ENCODE measurements around the gene NAALADL1. TPM values are rescaled to one million over a fixed set of nuclear protein-coding genes. Genes with fewer than 3 reads are reported as not detected.
A peak's percentile ranks its signal among the peaks of the same experiment; 100 is the strongest.
"Not testable (repeated sequence)": the region's sequence is repeated elsewhere in the genome, so short reads cannot be mapped to it uniquely, and the experiment has no call there.

Gene NAALADL1
- total RNA-seq, 1 donor from 2014 or later: 13.0 TPM

GRCh38 chr11:65027213-65028067 is 30.9 kb downstream of the NAALADL1 start, which contains the start of gene SNX15:
SNX15 (plus strand) TSS chr11:65027439; CDS start chr11:65027538, 99 bp downstream.
- Mint-ChIP-seq H3K4me1 (peaks cover 16% of the 10 kb centered on the region), H3K36me3 (ENCODE audit: low read depth) (peaks cover 1% of the 10 kb centered on the region), H3K9me3 (no peaks in the 10 kb centered on the region), H3K27me3 (no peaks in the 10 kb centered on the region), H3K4me3 (peak within 1 kb of the TSS; percentile 74), H3K27ac (peak within 1 kb of the TSS; percentile 77)
- intact Hi-C loops (cut with micrococcal nuclease): loop anchor here (1.0 to 5.0 kb wide), 8 partner anchors 13 to 635 kb away; partner anchors contain the start of genes ARL2, ATG2A, CDCA5 and PPP2R5B
- DNase-seq: peak; percentile 98

GRCh38 chr11:65026810-65027209 is 31.5 kb downstream of the NAALADL1 start:
- intact Hi-C loops (cut with micrococcal nuclease): loop anchor here (1.0 to 5.0 kb wide), 8 partner anchors 13 to 636 kb away; partner anchors contain the start of genes ARL2, ATG2A, CDCA5 and PPP2R5B
- Mint-ChIP-seq H3K27me3 (no peaks in the 10 kb centered on the region), H3K36me3 (ENCODE audit: low read depth) (no peaks in the 10 kb centered on the region), H3K4me1 (peaks cover 16% of the 10 kb centered on the region), H3K27ac (peak overlapping the region; percentile 77), H3K9me3 (no peaks in the 10 kb centered on the region), H3K4me3 (peak overlapping the region; percentile 74)
- no peak for DNase-seq

DNA sequence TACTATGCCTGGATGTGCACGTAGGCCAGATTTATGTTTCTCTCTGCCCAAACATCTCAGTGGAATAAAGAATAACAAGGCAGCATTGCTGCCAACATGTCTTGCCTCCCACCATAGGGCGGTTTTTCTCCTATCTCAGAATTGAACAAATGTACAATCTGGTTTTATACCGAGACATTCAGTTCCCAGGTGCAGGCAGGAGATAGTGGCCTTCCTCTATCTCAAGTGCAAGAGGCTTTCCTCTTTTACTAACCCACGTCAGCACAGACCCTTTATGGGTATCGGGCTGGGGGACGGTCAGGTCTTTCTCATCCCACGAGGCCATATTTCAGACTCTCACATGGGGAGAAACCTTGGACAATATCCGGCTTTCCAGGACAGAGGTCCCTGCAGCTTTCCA is 34.9 kb downstream of the NAALADL1 start:
- DNase-seq; H3K36me3 Mint-ChIP-seq (ENCODE audit: low read depth); H3K4me3 Mint-ChIP-seq; H3K9me3 Mint-ChIP-seq; H3K27me3 Mint-ChIP-seq; intact Hi-C loops (cut with micrococcal nuclease); H3K27ac Mint-ChIP-seq: not testable (repeated sequence)
- H3K4me1 Mint-ChIP-seq: peaks cover 12% of the 10 kb centered on the region

GRCh38 chr11:65021509-65021908 is 36.8 kb downstream of the NAALADL1 start:
- intact Hi-C loops (cut with micrococcal nuclease): no loop called here

DNA sequence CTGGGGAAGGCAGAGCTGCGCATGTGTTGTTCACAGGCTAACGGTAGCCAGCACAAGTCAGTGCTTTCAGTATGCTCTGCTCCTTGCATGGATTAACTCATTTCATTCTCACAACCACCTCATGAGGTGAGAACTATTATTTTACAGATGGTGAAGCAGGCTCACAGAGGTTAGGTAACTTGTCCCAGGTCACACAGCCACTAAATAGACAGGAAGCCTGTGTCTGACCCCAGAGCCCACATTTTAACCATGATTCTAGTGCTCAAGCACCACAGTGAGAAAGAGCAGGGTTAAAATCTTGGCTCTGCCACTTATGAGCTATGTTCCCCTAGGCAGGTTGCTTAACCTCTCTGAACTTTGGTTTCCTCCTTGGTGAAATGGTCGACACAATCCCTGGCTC is 37.4 kb downstream of the NAALADL1 start:
- DNase-seq: no peak
- Mint-ChIP-seq H3K4me1 (peaks cover 10% of the 10 kb centered on the region), H3K36me3 (ENCODE audit: low read depth) (peaks cover 25% of the 10 kb centered on the region), H3K27me3 (no peaks in the 10 kb centered on the region), H3K27ac (no peak overlapping the region), H3K9me3 (no peaks in the 10 kb centered on the region), H3K4me3 (no peak overlapping the region)
- intact Hi-C loops (cut with micrococcal nuclease): no loop called here

More at GRCh38 chr11:65021509-65021908, 36.8 kb downstream of the NAALADL1 start:
- no peak for DNase-seq
- no peaks in the 10 kb centered on the region for H3K27me3 Mint-ChIP-seq
- H3K4me1 Mint-ChIP-seq: peaks cover 5% of the 10 kb centered on the region
- no peak overlapping the region for H3K4me3 Mint-ChIP-seq
- H3K36me3 Mint-ChIP-seq (ENCODE audit: low read depth): peaks cover 22% of the 10 kb centered on the region
- H3K9me3 Mint-ChIP-seq: no peaks in the 10 kb centered on the region
- H3K27ac Mint-ChIP-seq: no peak overlapping the region

DNA sequence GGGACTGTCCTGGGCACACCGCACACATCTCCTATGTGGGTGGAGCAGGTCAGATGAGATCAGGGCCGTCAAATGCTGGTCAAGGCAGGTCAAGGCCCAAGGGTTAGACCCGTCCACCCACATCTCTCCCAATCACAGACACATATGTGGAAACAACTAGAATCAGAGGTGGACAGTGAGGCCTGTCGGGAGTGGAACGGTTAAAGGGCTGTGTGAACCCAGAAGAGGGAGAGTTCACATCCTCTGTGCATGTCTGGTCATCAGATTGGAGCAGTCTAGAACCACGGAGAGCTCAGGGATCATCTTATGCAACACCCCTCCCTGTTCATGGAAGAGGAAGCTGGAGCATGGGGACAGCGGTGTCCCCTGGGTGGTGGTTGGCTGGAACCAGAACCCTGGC is 38.5 kb downstream of the NAALADL1 start:
- Mint-ChIP-seq H3K4me3 (no peak overlapping the region), H3K27ac (no peak overlapping the region), H3K4me1 (peaks cover 15% of the 10 kb centered on the region), H3K27me3 (no peaks in the 10 kb centered on the region), H3K9me3 (no peaks in the 10 kb centered on the region), H3K36me3 (ENCODE audit: low read depth) (peaks cover 26% of the 10 kb centered on the region)
- intact Hi-C loops (cut with micrococcal nuclease): no loop called here
- no peak for DNase-seq

DNA sequence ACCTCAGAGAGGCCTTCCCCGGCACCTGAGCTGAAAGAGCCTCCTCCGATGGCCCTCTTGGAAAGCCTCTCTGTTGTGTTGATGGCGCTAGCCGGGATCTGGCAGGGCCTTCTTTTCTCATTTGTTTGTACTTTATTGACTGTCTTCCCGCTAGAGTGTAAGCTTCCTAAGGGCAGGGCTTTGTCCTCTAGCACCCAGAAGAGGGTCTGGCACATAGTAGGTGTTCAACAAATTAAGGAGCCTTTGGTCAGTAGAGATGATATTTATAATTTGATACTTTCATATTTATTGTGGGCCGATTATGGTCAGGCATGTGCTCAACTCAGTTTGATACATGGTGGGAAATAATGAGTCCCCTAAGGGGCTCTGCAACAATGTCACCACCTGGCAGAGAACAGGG is 40.4 kb downstream of the NAALADL1 start:
- Mint-ChIP-seq H3K27ac (no peak overlapping the region), H3K9me3 (no peaks in the 10 kb centered on the region), H3K4me1 (peaks cover 22% of the 10 kb centered on the region), H3K27me3 (no peaks in the 10 kb centered on the region), H3K4me3 (no peak overlapping the region), H3K36me3 (ENCODE audit: low read depth) (peaks cover 26% of the 10 kb centered on the region)
- no peak for DNase-seq
- intact Hi-C loops (cut with micrococcal nuclease): no loop called here

DNA sequence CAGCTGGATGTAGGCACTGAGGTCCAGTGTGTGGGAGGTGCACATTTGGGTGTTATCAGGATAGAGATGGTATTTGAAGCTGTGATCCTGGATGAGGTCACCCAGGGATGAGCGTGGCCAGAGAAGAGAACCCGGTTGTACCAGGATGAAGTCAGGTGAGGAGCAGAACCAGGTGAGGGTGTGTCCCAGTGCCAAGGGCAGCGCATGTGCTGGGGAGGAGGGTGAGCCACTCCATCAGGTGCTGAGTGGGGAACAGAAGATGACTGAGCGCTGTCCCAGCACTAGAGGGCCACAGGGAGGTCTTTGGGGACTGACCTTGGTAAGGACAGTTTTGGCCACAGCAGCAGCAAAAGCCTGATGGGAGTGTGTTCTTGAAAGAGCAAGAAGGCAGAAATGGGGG is 41.6 kb downstream of the NAALADL1 start:
- peaks cover 26% of the 10 kb centered on the region for H3K36me3 Mint-ChIP-seq (ENCODE audit: low read depth)
- DNase-seq: no peak
- no peak overlapping the region for H3K4me3 Mint-ChIP-seq
- H3K9me3 Mint-ChIP-seq: no peaks in the 10 kb centered on the region
- no peaks in the 10 kb centered on the region for H3K27me3 Mint-ChIP-seq
- peaks cover 24% of the 10 kb centered on the region for H3K4me1 Mint-ChIP-seq
- no peak overlapping the region for H3K27ac Mint-ChIP-seq
- intact Hi-C loops (cut with micrococcal nuclease): no loop called here

DNA sequence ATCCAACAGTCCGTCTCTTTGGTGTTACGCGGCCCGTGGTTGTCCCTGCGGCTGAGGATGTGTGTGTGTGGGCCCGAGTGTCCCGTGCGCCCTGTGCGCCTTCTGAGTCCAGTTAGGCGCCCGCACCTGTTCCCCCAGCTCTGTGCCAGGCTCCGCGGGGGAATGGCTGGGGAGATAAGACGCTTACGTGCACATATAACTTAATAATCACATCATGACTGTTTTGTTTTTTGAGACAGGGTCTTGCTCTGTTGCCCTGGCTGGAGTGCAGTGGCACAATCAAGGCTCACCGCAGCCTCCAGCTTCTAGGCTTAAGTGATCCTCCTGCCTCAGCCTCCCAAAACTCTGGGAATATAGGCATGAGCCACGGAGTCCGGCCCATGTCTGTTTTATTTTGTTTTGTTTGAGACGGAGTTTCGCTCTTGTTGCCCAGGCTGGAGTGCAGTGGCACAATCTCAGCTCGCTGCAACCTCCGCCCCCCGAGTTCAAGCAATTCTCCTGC is 43.6 kb downstream of the NAALADL1 start:
- H3K27me3 Mint-ChIP-seq: no peaks in the 10 kb centered on the region
- H3K9me3 Mint-ChIP-seq: no peaks in the 10 kb centered on the region
- DNase-seq: no peak
- peak overlapping the region; percentile 82 for H3K4me3 Mint-ChIP-seq
- intact Hi-C loops (cut with micrococcal nuclease): loop anchor here (1.0 to 2.0 kb wide), 7 partner anchors 13 to 168 kb away; partner anchors contain the start of genes ATG2A, CDCA5, PPP2R5B and SNX15
- peaks cover 24% of the 10 kb centered on the region for H3K4me1 Mint-ChIP-seq
- peaks cover 24% of the 10 kb centered on the region for H3K36me3 Mint-ChIP-seq (ENCODE audit: low read depth)
- H3K27ac Mint-ChIP-seq: peak overlapping the region; percentile 95

GRCh38 chr11:65013888-65014725 is 44.2 kb downstream of the NAALADL1 start, which contains the start of gene ARL2:
ARL2 (plus strand) TSS chr11:65014160; CDS start chr11:65014208, 48 bp downstream.
- peak; percentile 96 for DNase-seq
- H3K9me3 Mint-ChIP-seq: no peaks in the 10 kb centered on the region
- peaks cover 24% of the 10 kb centered on the region for H3K4me1 Mint-ChIP-seq
- intact Hi-C loops (cut with micrococcal nuclease): loop anchor here (1.0 to 2.0 kb wide), 8 partner anchors 13 to 167 kb away; partner anchors contain the start of genes ATG2A, CDCA5, PPP2R5B and SAC3D1
- peak within 1 kb of the TSS; percentile 98 for H3K27ac Mint-ChIP-seq
- no peaks in the 10 kb centered on the region for H3K27me3 Mint-ChIP-seq
- H3K4me3 Mint-ChIP-seq: peak within 1 kb of the TSS; percentile 92
- peaks cover 21% of the 10 kb centered on the region for H3K36me3 Mint-ChIP-seq (ENCODE audit: low read depth)

- Mint-ChIP-seq H3K4me3 (peak overlapping the region; percentile 92), H3K9me3 (no peaks in the 10 kb centered on the region), H3K4me1 (peaks cover 24% of the 10 kb centered on the region), H3K27me3 (no peaks in the 10 kb centered on the region), H3K27ac (peak overlapping the region; percentile 98), H3K36me3 (ENCODE audit: low read depth) (peaks cover 16% of the 10 kb centered on the region)
- intact Hi-C loops (cut with micrococcal nuclease): loop anchor here (1.0 kb wide), 1 partner anchor 28 kb away; the partner anchor contains the start of gene SAC3D1
- peak; percentile 97 for DNase-seq
Observed at GRCh38 chr11:65013130-65013887, 45.0 kb downstream of the NAALADL1 start.

- H3K27ac Mint-ChIP-seq: no peak overlapping the region
- no peak overlapping the region for H3K4me3 Mint-ChIP-seq
- no peaks in the 10 kb centered on the region for H3K27me3 Mint-ChIP-seq
- intact Hi-C loops (cut with micrococcal nuclease): no loop called here
- H3K4me1 Mint-ChIP-seq: peaks cover 9% of the 10 kb centered on the region
- H3K36me3 Mint-ChIP-seq (ENCODE audit: low read depth): no peaks in the 10 kb centered on the region
- no peak for DNase-seq
- H3K9me3 Mint-ChIP-seq: no peaks in the 10 kb centered on the region
Observed at GRCh38 chr11:65008873-65009272, 49.5 kb downstream of the NAALADL1 start.

GRCh38 chr11:65008016-65008415 is 50.3 kb downstream of the NAALADL1 start:
- no peaks in the 10 kb centered on the region for H3K36me3 Mint-ChIP-seq (ENCODE audit: low read depth)
- no peak overlapping the region for H3K4me3 Mint-ChIP-seq
- no peaks in the 10 kb centered on the region for H3K9me3 Mint-ChIP-seq
- DNase-seq: no peak
- intact Hi-C loops (cut with micrococcal nuclease): no loop called here
- H3K27me3 Mint-ChIP-seq: no peaks in the 10 kb centered on the region
- H3K27ac Mint-ChIP-seq: no peak overlapping the region
- peaks cover 3% of the 10 kb centered on the region for H3K4me1 Mint-ChIP-seq
